HCT116 (cell line): Measurements from ENCODE around the gene SLC34A1. TPM values are rescaled to one million over a fixed set of nuclear protein-coding genes. Genes with fewer than 3 reads are reported as not detected.

Experiments
- ATAC-seq: fragments of 200-7000 bp; cut with Tn5 transposase; 2 replicates; pipeline ENCODE4 v1.9.1; 2020; ENCODE audit warnings: mild to moderate bottlenecking, moderate library complexity
- BruUV-seq: library from RNA; stranded (reverse); fragments of 400-500 nt; replicated peaks from 2 replicates; lab custom pipeline; 2021; lab: Mats Ljungman, UMichigan
- CTCF ChIA-PET: fragments of 300-600 bp; sonication (Branson Sonifier 250); formaldehyde crosslinking; loops from one replicate; lab custom pipeline; 2021; ENCODE audit warnings: antibody characterized with exemption; lab: Charles Lee
- POLR2A ChIA-PET: fragments of 300-600, 350-600 bp; sonication (Branson Sonifier 250); formaldehyde crosslinking; loops from one replicate; lab custom pipeline; 2021; ENCODE audit warnings: antibody characterized with exemption; lab: Charles Lee
- RAD21 ChIA-PET, 2 experiments: fragments of 300-600 bp; sonication (Branson Sonifier 250); formaldehyde crosslinking; loops; one replicate each; lab custom pipeline; 2023; ENCODE audit warnings: low total read pairs in 2 of 2; ENCODE audit not compliant: uncharacterized antibody in 2 of 2, unreplicated experiment in 2 of 2, low non-redundant PET in 1 of 2; lab: Charles Lee
- DNase-seq: peaks from one replicate; pipeline ENCODE4 v3.0.0-alpha.2; 2010; ENCODE audit warnings: low read depth, low spot score
- H2AFZ ChIP-seq: fragments of 200-600 bp; shearing (Covaris generic), sonication (generic); 2 replicates; pipeline ENCODE4 v1.6.1; 2017; ENCODE audit warnings: low read depth, mixed run types, mixed read lengths, antibody characterized with exemption, low read length; ENCODE audit not compliant: poor library complexity, severe bottlenecking
- H3K27ac ChIP-seq: 2 replicates; pipeline ENCODE4 v1.5.1; 2012; ENCODE audit warnings: low read depth, low read length
- H3K27me3 ChIP-seq: fragments of 200-600 bp; sonication (generic); 2 replicates; pipeline ENCODE4 v1.6.1; 2016; ENCODE audit warnings: mixed run types, low read length, mixed read lengths; ENCODE audit not compliant: insufficient read depth
- H3K36me3 ChIP-seq, 2 experiments: fragments of 200-500 bp in 1 of 2; fragments of 200-600 bp in 1 of 2; sonication (Bioruptor generic) in 1 of 2; sonication (generic) in 1 of 2; 2 replicates each; pipeline versions ENCODE4 v1.5.1 to v1.6.1; 2014 to 2016; ENCODE audit warnings: low read length in 2 of 2, inconsistent platforms in 1 of 2, mixed read lengths in 1 of 2, mixed run types in 1 of 2; ENCODE audit not compliant: insufficient read depth in 2 of 2, control insufficient read depth in 1 of 2
- H3K4me1 ChIP-seq, 2 experiments: fragments of 200-600 bp in 1 of 2; sonication (generic) in 1 of 2; 2 replicates each; pipeline versions ENCODE4 v1.5.1 to v1.6.1; 2012 to 2017; ENCODE audit warnings: low read length in 2 of 2, inconsistent platforms in 1 of 2, mild to moderate bottlenecking in 1 of 2, mixed read lengths in 1 of 2, mixed run types in 1 of 2, moderate library complexity in 1 of 2; ENCODE audit not compliant: insufficient read depth in 2 of 2, control insufficient read depth in 1 of 2
- H3K4me2 ChIP-seq: fragments of 200-600 bp; sonication (generic); 2 replicates; pipeline ENCODE4 v1.6.1; 2017; ENCODE audit warnings: mixed run types, low read length, mixed read lengths
- H3K4me3 ChIP-seq, 2 experiments: fragments of 200-600 bp in 1 of 2; sonication (generic) in 1 of 2; replicated peaks in 1 of 2; 2 replicates each; pipeline ENCODE4 v1.5.1; 2011 to 2016; ENCODE audit warnings: low read length in 2 of 2, control low read depth in 1 of 2, low read depth in 1 of 2, mild to moderate bottlenecking in 1 of 2, mixed read lengths in 1 of 2, mixed run types in 1 of 2
- H3K79me2 ChIP-seq: fragments of 200-600 bp; sonication (generic); 2 replicates; pipeline ENCODE4 v1.6.1; 2017; ENCODE audit warnings: mild to moderate bottlenecking, mixed run types, low read length, moderate library complexity, mixed read lengths; ENCODE audit not compliant: insufficient read depth
- H3K9ac ChIP-seq: fragments of 200-600 bp; sonication (generic); 2 replicates; pipeline ENCODE4 v1.6.1; 2016; ENCODE audit warnings: low read length, mixed read lengths
- H3K9me2 ChIP-seq: fragments of 200-600 bp; sonication (generic), shearing (Covaris generic); 2 replicates; pipeline ENCODE4 v1.6.1; 2017; ENCODE audit warnings: mixed run types, mild to moderate bottlenecking, moderate library complexity; ENCODE audit not compliant: insufficient read depth
- H3K9me3 ChIP-seq, 2 experiments: fragments of 200-500 bp in 1 of 2; fragments of 200-600 bp in 1 of 2; sonication (Bioruptor generic) in 1 of 2; sonication (generic) in 1 of 2; 2 replicates each; pipeline ENCODE4 v1.6.1; 2014 to 2017; ENCODE audit warnings: low read length in 2 of 2, mixed read lengths in 2 of 2, inconsistent platforms in 1 of 2, low read depth in 1 of 2, mild to moderate bottlenecking in 1 of 2, mixed run types in 1 of 2, moderate library complexity in 1 of 2; ENCODE audit not compliant: control insufficient read depth in 1 of 2, insufficient read depth in 1 of 2
- H4K20me1 ChIP-seq: fragments of 200-600 bp; sonication (generic), shearing (Covaris generic); 2 replicates; pipeline ENCODE4 v1.6.1; 2017; ENCODE audit warnings: mixed run types, mild to moderate bottlenecking, moderate library complexity; ENCODE audit not compliant: insufficient read depth
- CEBPB ChIP-seq: IDR thresholded peaks from 2 replicates; pipeline ENCODE4 v1.6.1; 2012; ENCODE audit warnings: low read depth
- EZH2phosphoT487 ChIP-seq: fragments of 200-600 bp; IDR thresholded peaks from 2 replicates; pipeline ENCODE4 v1.6.1; 2018; ENCODE audit warnings: antibody characterized with exemption, borderline replicate concordance
- POLR2AphosphoS5 ChIP-seq: IDR thresholded peaks from 2 replicates; pipeline ENCODE4 v1.6.1; 2011; ENCODE audit warnings: mild to moderate bottlenecking, low read depth, low read length, moderate library complexity
- ZNF274 ChIP-seq: fragments of 200-500 bp; sonication (Bioruptor generic); IDR thresholded peaks from 2 replicates; pipeline ENCODE4 v1.6.1; 2014; ENCODE audit warnings: mild to moderate bottlenecking, low read depth, low read length, inconsistent platforms
- intact Hi-C: fragments of 100-400 bp; cut with micrococcal nuclease; formaldehyde crosslinking; loops from 2 replicates; pipeline ENCODE4 v1.10.0; 2022
- total RNA-seq: library from RNA; stranded (reverse); gene quantifications from one replicate; pipeline ENCODE4 v1.2.1, GENCODE V29; 2021; ENCODE audit not compliant: unreplicated experiment
- TF ChIP-seq, protein P1 (sequence below): IDR thresholded peaks from 2 replicates; pipeline ENCODE4 v1.6.1; 2011; ENCODE audit warnings: mild to moderate bottlenecking, low read length, moderate library complexity; ENCODE audit not compliant: insufficient replicate concordance; ENCODE audit errors: extremely low read depth
- TF ChIP-seq, protein P2 (sequence below): IDR thresholded peaks from 2 replicates; pipeline ENCODE4 v1.6.1; 2012

The SLC34A1 gene
- total RNA-seq, 1 experiment from 2014 or later, result not detected

DNA sequence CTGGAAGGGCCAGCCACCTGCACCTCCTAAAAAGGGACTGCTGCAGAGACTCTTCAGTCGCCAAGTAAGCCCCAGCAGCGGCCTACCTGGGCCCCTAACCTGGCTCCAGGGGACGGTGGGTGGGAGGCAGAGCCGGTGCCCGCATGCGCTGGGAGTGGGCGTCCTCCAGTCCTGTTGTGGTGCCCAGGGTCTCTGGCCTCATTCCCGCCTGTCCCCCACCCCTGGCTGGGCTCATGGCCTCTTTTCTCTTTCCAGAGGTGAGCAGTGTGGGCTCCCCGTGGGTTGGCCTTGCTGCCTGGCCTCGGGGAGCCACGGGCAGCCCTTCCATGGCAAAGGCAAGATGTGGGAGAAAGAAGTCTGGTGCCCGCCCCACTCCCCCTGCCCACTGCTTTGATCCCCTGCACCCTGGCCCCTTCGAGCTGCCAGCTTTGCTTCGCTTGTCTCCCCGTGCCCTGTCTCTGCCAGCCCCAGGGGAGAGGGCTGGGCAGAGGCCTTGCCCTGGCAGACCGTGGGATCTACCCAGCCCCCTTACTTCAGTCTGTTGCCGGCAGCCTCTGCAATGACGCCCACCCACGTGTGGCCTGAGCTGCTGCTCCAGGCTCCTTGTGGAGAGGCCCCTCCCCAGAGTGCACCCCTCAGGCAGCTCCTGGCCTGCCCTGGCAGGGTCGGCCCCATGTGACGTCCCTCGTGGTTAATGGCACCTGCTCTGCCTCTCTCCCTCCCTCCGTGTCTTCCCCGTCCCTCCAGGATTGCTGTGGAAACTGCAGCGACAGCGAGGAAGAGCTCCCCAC lies 57.0 kb downstream of the SLC34A1 start:
- H2AFZ ChIP-seq, result no peak overlapping the region
- ChIA-PET RAD21 (no interaction called here), CTCF (interaction anchor here (1.0 kb wide), 1 partner anchor 37 kb away, joined by 3 read pairs; no protein-coding TSS in a partner anchor), POLR2A (interaction anchor here (0.5 kb wide), 1 partner anchor 355 kb away, joined by 3 read pairs; the partner anchor contains the start of gene FGFR4)
- BruUV-seq, result no TSS peak
- no peaks in the 10 kb centered on the region for H3K27me3 ChIP-seq
- H3K9me3 ChIP-seq, result no peaks in the 10 kb centered on the region
- H4K20me1 ChIP-seq, result peaks cover 3% of the 10 kb centered on the region; the same call in 1 of the 2 replicates
- intact Hi-C loops, result no loop called here
- H3K4me3 ChIP-seq, result no peak overlapping the region
- no peak overlapping the region for H3K9ac ChIP-seq
- H3K27ac ChIP-seq, result no peak overlapping the region; the same call in 1 of the 2 replicates
- peaks cover 7 to 24% of the 10 kb centered on the region in 2 experiments; a peak in 3 of 4 replicates for H3K36me3 ChIP-seq
- DNase-seq (no peak), ATAC-seq (no peak)
- H3K4me1 ChIP-seq, result peaks cover 0 to 30% of the 10 kb centered on the region in 2 experiments; a peak in 2 of 4 replicates
- TF ChIP-seq POLR2AphosphoS5 (peak; percentile 32; the same call in 1 of the 2 replicates), CEBPB (no peak), EZH2phosphoT487 (no peak), ZNF274 (no peak)
- TF ChIP-seq, protein P1, sequence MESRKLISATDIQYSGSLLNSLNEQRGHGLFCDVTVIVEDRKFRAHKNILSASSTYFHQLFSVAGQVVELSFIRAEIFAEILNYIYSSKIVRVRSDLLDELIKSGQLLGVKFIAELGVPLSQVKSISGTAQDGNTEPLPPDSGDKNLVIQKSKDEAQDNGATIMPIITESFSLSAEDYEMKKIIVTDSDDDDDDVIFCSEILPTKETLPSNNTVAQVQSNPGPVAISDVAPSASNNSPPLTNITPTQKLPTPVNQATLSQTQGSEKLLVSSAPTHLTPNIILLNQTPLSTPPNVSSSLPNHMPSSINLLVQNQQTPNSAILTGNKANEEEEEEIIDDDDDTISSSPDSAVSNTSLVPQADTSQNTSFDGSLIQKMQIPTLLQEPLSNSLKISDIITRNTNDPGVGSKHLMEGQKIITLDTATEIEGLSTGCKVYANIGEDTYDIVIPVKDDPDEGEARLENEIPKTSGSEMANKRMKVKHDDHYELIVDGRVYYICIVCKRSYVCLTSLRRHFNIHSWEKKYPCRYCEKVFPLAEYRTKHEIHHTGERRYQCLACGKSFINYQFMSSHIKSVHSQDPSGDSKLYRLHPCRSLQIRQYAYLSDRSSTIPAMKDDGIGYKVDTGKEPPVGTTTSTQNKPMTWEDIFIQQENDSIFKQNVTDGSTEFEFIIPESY, result no peak
- TF ChIP-seq, protein P2, sequence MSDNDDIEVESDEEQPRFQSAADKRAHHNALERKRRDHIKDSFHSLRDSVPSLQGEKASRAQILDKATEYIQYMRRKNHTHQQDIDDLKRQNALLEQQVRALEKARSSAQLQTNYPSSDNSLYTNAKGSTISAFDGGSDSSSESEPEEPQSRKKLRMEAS, result no peak
- H3K4me2 ChIP-seq, result no peak overlapping the region
- peaks cover 30% of the 10 kb centered on the region; the same call in 1 of the 2 replicates for H3K79me2 ChIP-seq
- H3K9me2 ChIP-seq, result no peaks in the 10 kb centered on the region
